D721Med (cell line): ENCODE results near the gene SUSD4.
"Not testable (repeated sequence)": the region's sequence is repeated elsewhere in the genome, so short reads cannot be mapped to it uniquely, and the experiment has no call there.

Source experiments
- DNase-seq: peaks from one replicate; pipeline ENCODE4 v3.0.0; 2011; ENCODE audit warnings: low spot score; ENCODE audit not compliant: insufficient read length
- FAIRE-seq: peaks from 2 replicates; lab custom pipeline; 2011; peaks lifted over from hg19 to GRCh38; lab: Jason Lieb, UNC
- TF ChIP-seq, protein P1 (sequence below): IDR thresholded peaks from 2 replicates; pipeline ENCODE4 v1.5.1; 2012; ENCODE audit warnings: mild to moderate bottlenecking, control low read depth; ENCODE audit not compliant: insufficient read depth; ENCODE audit errors: missing control alignments

The SUSD4 gene

DNA sequence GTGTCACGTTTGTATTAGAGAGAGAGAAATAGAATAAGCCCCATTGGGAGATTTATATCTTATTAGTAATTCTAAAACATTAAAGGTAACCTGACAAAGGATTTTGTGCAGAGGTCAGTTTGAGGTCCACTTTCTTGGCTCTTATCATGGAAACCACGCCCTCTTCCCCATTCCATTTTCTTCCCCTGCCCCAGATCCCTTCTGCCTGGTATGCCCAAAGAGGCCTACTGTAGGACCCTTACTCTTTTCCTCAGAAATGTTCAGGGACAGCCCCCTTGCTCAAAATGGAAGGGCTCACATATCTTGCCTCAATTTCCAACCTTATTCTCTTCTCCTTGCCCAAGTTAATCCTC lies 38.8 kb upstream of the SUSD4 start:
- TF ChIP-seq, protein P1, sequence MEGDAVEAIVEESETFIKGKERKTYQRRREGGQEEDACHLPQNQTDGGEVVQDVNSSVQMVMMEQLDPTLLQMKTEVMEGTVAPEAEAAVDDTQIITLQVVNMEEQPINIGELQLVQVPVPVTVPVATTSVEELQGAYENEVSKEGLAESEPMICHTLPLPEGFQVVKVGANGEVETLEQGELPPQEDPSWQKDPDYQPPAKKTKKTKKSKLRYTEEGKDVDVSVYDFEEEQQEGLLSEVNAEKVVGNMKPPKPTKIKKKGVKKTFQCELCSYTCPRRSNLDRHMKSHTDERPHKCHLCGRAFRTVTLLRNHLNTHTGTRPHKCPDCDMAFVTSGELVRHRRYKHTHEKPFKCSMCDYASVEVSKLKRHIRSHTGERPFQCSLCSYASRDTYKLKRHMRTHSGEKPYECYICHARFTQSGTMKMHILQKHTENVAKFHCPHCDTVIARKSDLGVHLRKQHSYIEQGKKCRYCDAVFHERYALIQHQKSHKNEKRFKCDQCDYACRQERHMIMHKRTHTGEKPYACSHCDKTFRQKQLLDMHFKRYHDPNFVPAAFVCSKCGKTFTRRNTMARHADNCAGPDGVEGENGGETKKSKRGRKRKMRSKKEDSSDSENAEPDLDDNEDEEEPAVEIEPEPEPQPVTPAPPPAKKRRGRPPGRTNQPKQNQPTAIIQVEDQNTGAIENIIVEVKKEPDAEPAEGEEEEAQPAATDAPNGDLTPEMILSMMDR: no peak
- no peak for DNase-seq
- no peak for FAIRE-seq

GRCh38 chr1:223401873-223402789 lies 38.2 kb upstream of the SUSD4 start:
- TF ChIP-seq, protein P1: no peak
- no peak for FAIRE-seq
- DNase-seq: no peak

DNA sequence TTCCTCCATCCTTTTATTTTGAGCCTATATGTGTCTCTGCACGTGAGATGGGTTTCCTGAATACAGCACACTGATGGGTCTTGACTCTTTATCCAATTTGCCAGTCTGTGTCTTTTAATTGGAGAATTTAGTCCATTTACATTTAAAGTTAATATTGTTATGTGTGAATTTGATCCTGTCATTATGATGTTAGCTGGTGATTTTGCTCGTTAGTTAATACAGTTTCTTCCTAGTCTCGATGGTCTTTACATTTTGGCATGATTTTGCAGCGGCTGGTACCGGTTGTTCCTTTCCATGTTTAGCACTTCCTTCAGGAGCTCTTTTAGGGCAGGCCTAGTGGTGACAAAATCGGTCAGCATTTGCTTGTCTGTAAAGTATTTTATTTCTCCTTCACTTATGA lies 35.4 kb upstream of the SUSD4 start:
- DNase-seq, FAIRE-seq: not testable (repeated sequence)

- FAIRE-seq: no peak
- TF ChIP-seq, protein P1: no peak
- no peak for DNase-seq
These were observed 30.7 kb upstream of the SUSD4 start for GRCh38 chr1:223394706-223395105.

DNA sequence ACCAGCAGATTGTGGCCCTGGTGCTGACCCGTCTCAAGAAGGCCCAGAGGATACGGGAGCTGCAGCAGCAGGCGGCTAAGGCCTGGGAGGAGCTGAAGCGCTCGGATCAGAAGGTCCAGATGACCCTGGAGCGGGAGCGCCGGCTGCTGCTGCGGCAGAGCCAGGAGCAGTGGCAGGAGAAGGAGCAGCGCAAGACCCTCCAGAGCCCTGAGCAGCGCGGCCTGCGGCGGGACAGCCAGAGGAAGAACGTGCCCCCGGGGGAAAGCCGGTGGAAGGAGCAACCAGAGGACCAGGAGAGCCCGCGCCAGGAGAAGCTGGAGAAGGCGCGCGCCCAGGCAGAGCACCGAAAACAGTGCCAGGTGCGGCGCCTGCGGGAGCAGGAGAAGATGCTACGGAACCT lies 30.3 kb upstream of the SUSD4 start:
- TF ChIP-seq, protein P1: no peak
- FAIRE-seq (no peak), DNase-seq (no peak)

- FAIRE-seq (no peak), DNase-seq (no peak)
- TF ChIP-seq, protein P1: no peak
These were observed 29.6 kb upstream of the SUSD4 start, which contains the start of gene CCDC185 for GRCh38 chr1:223393275-223394214. Gene CCDC185, plus strand, starts transcription at chr1:223393415. Its CDS starts 61 bp downstream, at chr1:223393476.

DNA sequence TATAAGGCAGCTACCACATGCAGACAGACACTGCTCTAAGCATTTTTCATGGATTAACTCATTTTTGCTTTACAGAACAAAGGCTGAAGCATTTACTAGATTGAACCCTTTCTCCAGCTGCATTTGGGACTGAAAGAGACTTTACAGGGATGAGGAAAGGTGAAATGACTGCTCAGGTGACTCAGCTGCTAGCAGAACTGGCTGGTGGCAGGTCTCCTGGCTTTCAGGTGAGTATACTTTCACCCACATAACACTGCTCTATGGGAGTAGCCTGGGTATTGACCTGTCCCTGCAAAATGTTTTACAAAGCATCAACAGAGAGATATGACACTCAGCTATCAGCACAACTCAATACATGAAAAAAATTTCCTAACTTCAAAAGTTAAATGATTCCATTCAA lies 26.6 kb upstream of the SUSD4 start:
- no peak for FAIRE-seq
- TF ChIP-seq, protein P1: no peak

More for the DNA sequence above, 26.6 kb upstream of the SUSD4 start:
- no peak for DNase-seq
